Pancreas (tissue), 10 donors: Measurements from ENCODE around the gene INPP5A. TPM values are rescaled to one million over a fixed set of nuclear protein-coding genes. Genes with fewer than 3 reads are reported as not detected.
A peak's percentile ranks its signal among the peaks of the same experiment; 100 is the strongest.
"Not testable (repeated sequence)": the region's sequence is repeated elsewhere in the genome, so short reads cannot be mapped to it uniquely, and the experiment has no call there.

ENCODE experiments used
- ATAC-seq, 4 donors: fragments of 200-7000 bp; cut with Tn5 transposase; one replicate each; pipeline versions ENCODE4 v1.8.0 to v1.9.1; 2020; ENCODE audit warnings: mild to moderate bottlenecking in 4 of 4, moderate library complexity in 4 of 4
- DNase-seq, 6 donors: peaks; one replicate each; pipeline ENCODE4 v3.0.0-alpha.2; 2020
- FAIRE-seq: peaks from 2 replicates; lab custom pipeline; 2012; peaks lifted over from hg19 to GRCh38; lab: Jason Lieb, UNC
- H3K27ac ChIP-seq, 4 donors: fragments of 200-600 bp; sonication (generic); 1 replicate in 3 of 4; 2 replicates in 1 of 4; pipeline versions ENCODE4 v1.5.0 to v1.8.0; 2020
- H3K27me3 ChIP-seq, 4 donors: fragments of 200-600 bp; one replicate each; pipeline ENCODE4 v1.8.0; 2021
- H3K36me3 ChIP-seq, 3 donors: fragments of 200-600 bp; sonication (generic) in 1 of 3; one replicate each; pipeline versions ENCODE4 v1.5.0 to v1.8.0; 2020 to 2021
- H3K4me1 ChIP-seq, 3 donors: fragments of 200-600 bp; one replicate each; pipeline ENCODE4 v1.8.0; 2021
- H3K4me3 ChIP-seq, 4 donors: fragments of 200-600 bp; sonication (generic) in 2 of 4; one replicate each; pipeline versions ENCODE4 v1.5.0 to v1.8.0; 2020 to 2021
- H3K9me3 ChIP-seq, 4 donors: fragments of 200-600 bp; one replicate each; pipeline ENCODE4 v1.8.0; 2021
- WGBS, 2 donors: extraction: QIAGEN DNeasy Blood & Tissue Kit; methylation state at CpG; one replicate each; pipeline ENCODE4 v1.1.7; 2013; 5-methylcytosine and 5-hydroxymethylcytosine counted together
- intact Hi-C, 3 donors: fragments of 100-400 bp; cut with DNase I; formaldehyde crosslinking; loops; one replicate each; pipeline versions ENCODE4 v1.11.1 to v1.14.2; 2022
- polyA plus RNA-seq, 2 donors: library from polyadenylated mRNA; stranded (reverse); fragments of 200-250 nt; gene quantifications; one replicate each; pipeline ENCODE4 v1.2.3, GENCODE V29; 2013
- total RNA-seq, 6 donors: library from RNA; stranded (reverse); fragmentation: NEBNext Ultra II Directional in 4 of 6; extraction: Animal tissue kit (Norgen Biotek cat#: 25700) in 4 of 6; gene quantifications; one replicate each; pipeline versions ENCODE4 v1.2.1 to v1.2.4, GENCODE V29; 2021 to 2023
- TF ChIP-seq, protein P1 (sequence below), 4 donors: fragments of 200-600 bp; sonication (generic) in 3 of 4; IDR thresholded peaks; one replicate each; pipeline versions ENCODE4 v1.5.0 to v1.8.0; 2021; ENCODE audit warnings: antibody characterized with exemption in 4 of 4
- donor health status: healthy with polysubstance abuse.
- donor health status: DM: no; HTN: no; CAD: no; lungs with moderate emphysema.
- donor health status: DM: no; HTN: no; CAD: no.
- donor health status: control.
- donor health status: control.
- donor health status: Bipolar disorder and iron deficiency.
- donor health status: DM: yes; HTN: yes; CAD: no.
- donor health status: DM: no; HTN: no; CAD: no.
- donor health status: DM: no; HTN: no; CAD: no.
- donor health status: DM: yes; HTN: yes; CAD: no.

The INPP5A gene
- total and polyA plus RNA-seq, 8 donors: 5.9 to 15.6 (median 11.3) TPM

GRCh38 chr10:132814469-132814856 is 276.9 kb downstream of the INPP5A start:
- Histone ChIP-seq H3K4me3 (no peak overlapping the region), H3K4me1 (no peaks in the 10 kb centered on the region), H3K36me3 (no peaks in the 10 kb centered on the region), H3K27ac (no peak overlapping the region), H3K9me3 (no peaks in the 10 kb centered on the region), H3K27me3 (peaks cover 0 to 4% (median 0%) of the 10 kb centered on the region in 4 donors)
- TF ChIP-seq, protein P1, sequence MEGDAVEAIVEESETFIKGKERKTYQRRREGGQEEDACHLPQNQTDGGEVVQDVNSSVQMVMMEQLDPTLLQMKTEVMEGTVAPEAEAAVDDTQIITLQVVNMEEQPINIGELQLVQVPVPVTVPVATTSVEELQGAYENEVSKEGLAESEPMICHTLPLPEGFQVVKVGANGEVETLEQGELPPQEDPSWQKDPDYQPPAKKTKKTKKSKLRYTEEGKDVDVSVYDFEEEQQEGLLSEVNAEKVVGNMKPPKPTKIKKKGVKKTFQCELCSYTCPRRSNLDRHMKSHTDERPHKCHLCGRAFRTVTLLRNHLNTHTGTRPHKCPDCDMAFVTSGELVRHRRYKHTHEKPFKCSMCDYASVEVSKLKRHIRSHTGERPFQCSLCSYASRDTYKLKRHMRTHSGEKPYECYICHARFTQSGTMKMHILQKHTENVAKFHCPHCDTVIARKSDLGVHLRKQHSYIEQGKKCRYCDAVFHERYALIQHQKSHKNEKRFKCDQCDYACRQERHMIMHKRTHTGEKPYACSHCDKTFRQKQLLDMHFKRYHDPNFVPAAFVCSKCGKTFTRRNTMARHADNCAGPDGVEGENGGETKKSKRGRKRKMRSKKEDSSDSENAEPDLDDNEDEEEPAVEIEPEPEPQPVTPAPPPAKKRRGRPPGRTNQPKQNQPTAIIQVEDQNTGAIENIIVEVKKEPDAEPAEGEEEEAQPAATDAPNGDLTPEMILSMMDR (IDR thresholded peaks at IDR 0.05): no peak
- DNase-seq: peak in 3 of 6 donors; percentile 8 to 47 (median 39)
- WGBS, 2 donors: 52 to 76% methylated on average over 16 of the region's 16 CpGs
- no peak for ATAC-seq
- intact Hi-C loops: no loop called here
- FAIRE-seq: no peak

GRCh38 chr10:132815168-132815857 is 277.7 kb downstream of the INPP5A start:
- no peak for FAIRE-seq

DNA sequence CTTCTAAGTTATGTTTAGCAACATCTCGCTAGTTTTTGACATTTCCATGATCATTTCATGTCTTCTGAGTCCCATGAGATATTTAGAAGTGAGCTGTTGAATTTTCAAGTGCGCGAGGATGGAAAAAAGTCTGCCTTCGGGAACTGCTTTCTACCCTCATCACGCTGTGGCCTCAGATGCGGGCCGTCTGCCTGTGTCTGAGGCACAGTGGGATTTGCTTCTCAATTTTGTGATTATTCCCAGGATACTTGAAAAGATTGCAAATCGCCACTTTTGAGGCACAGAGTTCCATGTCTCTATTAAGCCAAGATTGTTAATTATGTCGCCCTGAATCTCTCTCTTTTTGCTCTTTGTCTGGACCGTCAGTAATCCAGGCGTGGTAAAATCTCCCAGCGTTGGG is 279.1 kb downstream of the INPP5A start:
- Histone ChIP-seq H3K9me3 (no peaks in the 10 kb centered on the region), H3K4me3 (no peak overlapping the region), H3K27ac (no peak overlapping the region), H3K27me3 (peaks cover 0 to 4% (median 0%) of the 10 kb centered on the region in 4 donors), H3K4me1 (no peaks in the 10 kb centered on the region), H3K36me3 (no peaks in the 10 kb centered on the region)
- DNase-seq (peak in 1 of 6 donors; percentile 6), ATAC-seq (no peak), FAIRE-seq (no peak)
- intact Hi-C loops: no loop called here
- TF ChIP-seq, protein P1 (IDR thresholded peaks at IDR 0.05): no peak
- WGBS, 2 donors: 64 to 73% methylated on average over 12 of the region's 12 CpGs

More at GRCh38 chr10:132815168-132815857, 277.7 kb downstream of the INPP5A start:
- no peaks in the 10 kb centered on the region for H3K4me1 ChIP-seq
- intact Hi-C loops: no loop called here
- no peak overlapping the region for H3K4me3 ChIP-seq
- peaks cover 0 to 4% (median 0%) of the 10 kb centered on the region in 4 donors for H3K27me3 ChIP-seq
- H3K9me3 ChIP-seq: no peaks in the 10 kb centered on the region
- no peak overlapping the region for H3K27ac ChIP-seq
- H3K36me3 ChIP-seq: no peaks in the 10 kb centered on the region
- TF ChIP-seq, protein P1 (IDR thresholded peaks at IDR 0.05): no peak
- ATAC-seq (no peak), DNase-seq (peak in 2 of 6 donors; percentile 18 to 30)
- 56 to 64% methylated on average over 18 of the region's 18 CpGs for WGBS, 2 donors

DNA sequence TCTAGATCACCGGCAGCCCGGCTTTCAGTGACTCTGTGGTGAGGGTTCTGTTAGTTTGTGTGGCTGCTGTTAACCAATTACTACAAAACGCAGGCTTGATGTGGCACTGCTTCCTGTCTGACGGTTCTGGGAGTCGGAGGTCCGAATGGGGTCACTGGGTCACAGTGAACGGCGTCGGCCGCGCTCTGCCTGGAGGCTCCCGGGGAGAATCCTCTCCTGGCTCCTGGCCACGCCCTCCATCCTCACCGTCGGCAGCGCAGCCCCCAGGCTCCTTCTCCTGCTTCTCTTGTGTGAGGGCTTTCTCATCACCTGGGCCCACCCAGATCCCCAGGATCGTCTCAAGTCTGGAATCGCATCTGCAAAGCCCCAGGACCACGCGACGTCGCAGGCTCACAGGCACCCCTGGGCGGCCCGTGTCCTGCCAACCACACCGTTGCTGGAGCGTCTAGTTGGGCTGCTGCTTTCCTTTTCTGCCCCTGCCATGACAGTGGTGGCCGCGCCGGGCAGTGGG is 280.2 kb downstream of the INPP5A start:
- no peaks in the 10 kb centered on the region for H3K9me3 ChIP-seq
- H3K4me1 ChIP-seq: no peaks in the 10 kb centered on the region
- H3K27me3 ChIP-seq: peaks cover 0 to 4% (median 0%) of the 10 kb centered on the region in 4 donors
- FAIRE-seq: no peak
- no peak for ATAC-seq
- no peak overlapping the region for H3K4me3 ChIP-seq
- peak in 1 of 6 donors; percentile 43 for DNase-seq
- 75 to 80% methylated on average over 29 of the region's 29 CpGs for WGBS, 2 donors
- H3K27ac ChIP-seq: no peak overlapping the region
- TF ChIP-seq, protein P1 (IDR thresholded peaks at IDR 0.05): no peak
- intact Hi-C loops: no loop called here
- H3K36me3 ChIP-seq: no peaks in the 10 kb centered on the region

DNA sequence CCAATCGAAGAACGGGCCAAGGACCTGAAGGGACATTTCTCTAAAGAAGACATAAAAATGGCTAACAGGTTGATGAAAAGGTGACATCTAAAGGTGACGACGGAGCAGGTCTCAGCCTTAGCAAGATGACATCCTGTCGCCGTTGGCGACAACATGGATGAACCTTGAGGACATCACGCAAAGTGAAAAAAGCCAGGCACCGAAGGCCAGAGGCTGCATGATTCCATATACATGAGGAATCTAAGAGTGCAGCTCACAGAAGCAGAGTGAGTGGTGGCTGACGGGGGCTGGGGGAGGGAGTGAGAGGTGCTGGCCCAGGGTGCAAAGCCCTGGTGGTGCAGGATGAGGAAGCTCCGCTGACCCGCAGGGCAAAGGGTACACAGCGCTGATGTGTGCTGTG is 282.5 kb downstream of the INPP5A start:
- intact Hi-C loops: no loop called here
- WGBS, 2 donors: 80 to 85% methylated on average over 13 of the region's 13 CpGs
- FAIRE-seq: no peak

DNA sequence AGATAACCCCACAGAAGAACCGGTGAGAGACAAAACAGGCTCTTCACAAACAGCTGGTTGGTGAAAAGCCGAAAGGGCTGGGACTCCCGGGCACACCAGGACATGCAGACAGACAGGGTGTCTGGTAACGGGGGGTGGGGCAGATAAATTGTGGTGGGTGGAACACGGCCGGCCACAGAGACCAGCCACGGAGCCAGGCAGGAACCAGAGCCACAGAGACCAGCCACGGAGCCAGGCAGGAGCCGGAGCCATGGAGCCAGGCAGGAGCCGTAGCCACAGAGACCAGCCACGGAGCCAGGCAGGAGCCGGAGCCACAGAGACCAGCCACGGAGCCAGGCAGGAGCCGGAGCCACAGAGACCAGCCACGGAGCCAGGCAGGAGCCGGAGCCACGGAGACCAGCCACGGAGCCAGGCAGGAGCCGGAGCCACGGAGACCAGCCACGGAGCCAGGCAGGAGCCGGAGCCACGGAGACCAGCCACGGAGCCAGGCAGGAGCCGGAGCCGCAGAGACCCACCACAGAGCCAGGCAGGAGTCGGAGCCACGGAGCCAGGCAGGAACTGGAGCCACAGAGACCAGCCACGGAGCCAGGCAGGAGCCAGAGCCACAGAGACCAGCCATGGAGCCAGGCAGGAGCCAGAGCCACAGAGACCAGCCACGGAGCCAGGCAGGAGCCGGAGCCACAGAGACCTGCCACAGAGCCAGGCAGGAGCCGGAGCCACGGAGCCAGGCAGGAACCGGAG is 288.4 kb downstream of the INPP5A start:
- H3K27me3 ChIP-seq, H3K27ac ChIP-seq, H3K9me3 ChIP-seq, H3K4me3 ChIP-seq, H3K4me1 ChIP-seq, FAIRE-seq, ATAC-seq, intact Hi-C loops, H3K36me3 ChIP-seq: not testable (repeated sequence)
- peak in 2 of 6 donors; percentile 37 to 39 for DNase-seq
- 84 to 87% methylated on average over 31 to 34 of the region's 34 CpGs for WGBS, 2 donors

More for the DNA sequence above, 282.5 kb downstream of the INPP5A start:
- peak in 1 of 6 donors; percentile 21 for DNase-seq
- Histone ChIP-seq H3K36me3 (no peaks in the 10 kb centered on the region), H3K27ac (no peak overlapping the region), H3K4me1 (no peaks in the 10 kb centered on the region), H3K4me3 (no peak overlapping the region), H3K27me3 (peaks cover 0 to 4% (median 0%) of the 10 kb centered on the region in 4 donors), H3K9me3 (no peaks in the 10 kb centered on the region)
- TF ChIP-seq, protein P1 (IDR thresholded peaks at IDR 0.05): no peak
- ATAC-seq: no peak
